ENCODE results near the gene NEDD4L.

The NEDD4L gene

DNA sequence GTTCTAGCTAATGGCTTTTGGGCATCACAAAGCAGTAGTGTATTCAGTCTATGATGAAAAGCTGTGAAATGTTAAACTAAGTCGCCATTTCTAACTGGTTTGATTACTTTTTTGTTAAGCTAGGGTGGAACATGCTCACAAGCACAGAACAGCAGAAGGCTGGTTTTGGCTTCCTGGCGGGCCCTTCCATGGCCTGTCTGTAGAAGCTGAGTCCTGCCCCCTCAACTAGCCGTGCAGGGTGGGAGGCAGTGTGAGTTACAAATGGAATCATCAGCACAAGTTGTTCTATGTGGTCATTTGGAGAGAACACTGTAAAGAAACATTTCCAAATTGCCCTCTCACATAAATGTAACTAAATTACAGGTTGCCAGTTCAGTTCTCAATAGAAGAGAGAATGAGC, 294.1 kb downstream of the NEDD4L start:
- Histone ChIP-seq H3K27me3 (ENCODE audit: low read length) (no peaks in the 10 kb centered on the region), H3K9me2 (replicated peaks; ENCODE audit: insufficient read depth, low read length) (no peaks in the 10 kb centered on the region), H3K36me3 (ENCODE audit: low read length) (no peaks in the 10 kb centered on the region), H3K9ac (ENCODE audit: low read length) (no peak overlapping the region), H3F3A (ENCODE audit: insufficient read depth) (no peaks in the 10 kb centered on the region), H3K4me2 (ENCODE audit: low read depth, low read length, poor library complexity, severe bottlenecking) (no peak overlapping the region), H2AFZ (ENCODE audit: low read depth, low read length, severe bottlenecking) (no peak overlapping the region), H3K79me2 (ENCODE audit: insufficient read depth, low read length) (no peaks in the 10 kb centered on the region), H3K9me3 (ENCODE audit: insufficient read depth, low read length) (no peaks in the 10 kb centered on the region), H4K20me1 (ENCODE audit: low read depth, low read length) (no peaks in the 10 kb centered on the region), H3K4me3 (ENCODE audit: insufficient read depth, low read length, poor library complexity, severe bottlenecking) (no peak overlapping the region), H3K27ac (ENCODE audit: low read depth, low read length) (no peak overlapping the region)
- TF ChIP-seq, protein P1, sequence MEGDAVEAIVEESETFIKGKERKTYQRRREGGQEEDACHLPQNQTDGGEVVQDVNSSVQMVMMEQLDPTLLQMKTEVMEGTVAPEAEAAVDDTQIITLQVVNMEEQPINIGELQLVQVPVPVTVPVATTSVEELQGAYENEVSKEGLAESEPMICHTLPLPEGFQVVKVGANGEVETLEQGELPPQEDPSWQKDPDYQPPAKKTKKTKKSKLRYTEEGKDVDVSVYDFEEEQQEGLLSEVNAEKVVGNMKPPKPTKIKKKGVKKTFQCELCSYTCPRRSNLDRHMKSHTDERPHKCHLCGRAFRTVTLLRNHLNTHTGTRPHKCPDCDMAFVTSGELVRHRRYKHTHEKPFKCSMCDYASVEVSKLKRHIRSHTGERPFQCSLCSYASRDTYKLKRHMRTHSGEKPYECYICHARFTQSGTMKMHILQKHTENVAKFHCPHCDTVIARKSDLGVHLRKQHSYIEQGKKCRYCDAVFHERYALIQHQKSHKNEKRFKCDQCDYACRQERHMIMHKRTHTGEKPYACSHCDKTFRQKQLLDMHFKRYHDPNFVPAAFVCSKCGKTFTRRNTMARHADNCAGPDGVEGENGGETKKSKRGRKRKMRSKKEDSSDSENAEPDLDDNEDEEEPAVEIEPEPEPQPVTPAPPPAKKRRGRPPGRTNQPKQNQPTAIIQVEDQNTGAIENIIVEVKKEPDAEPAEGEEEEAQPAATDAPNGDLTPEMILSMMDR (IDR thresholded peaks at IDR 0.05; ENCODE audit: insufficient read depth, low read length, poor library complexity, severe bottlenecking), result no peak

DNA sequence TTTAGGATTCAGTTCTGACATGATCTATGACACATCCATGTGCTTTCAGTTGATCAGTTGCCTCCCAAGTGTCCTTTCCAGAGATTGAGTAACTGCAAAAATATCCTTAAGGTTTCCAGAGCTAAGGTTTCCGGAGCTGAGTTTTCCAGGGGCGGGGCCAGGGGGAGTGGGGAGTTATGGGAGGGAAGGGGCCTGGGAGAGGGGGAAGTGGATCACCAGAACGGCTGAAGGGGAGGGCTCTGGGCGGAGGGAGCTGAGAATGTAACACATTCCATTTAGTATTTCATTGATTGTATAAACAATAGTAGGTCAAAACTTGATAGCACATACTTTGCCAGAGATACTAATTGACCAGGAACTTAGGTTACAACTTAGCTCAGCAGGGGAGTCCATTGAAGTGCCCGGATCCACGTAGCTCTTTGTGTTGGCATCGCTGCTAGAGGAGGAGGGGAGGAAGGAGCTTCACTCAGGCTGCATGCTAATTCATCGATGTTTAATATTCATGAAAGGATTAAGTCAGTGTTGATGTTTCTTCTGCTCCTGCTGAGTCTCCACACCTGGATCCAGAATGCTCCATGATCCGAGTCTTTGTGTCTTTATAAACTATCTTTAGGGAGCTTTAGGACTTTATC, 295.1 kb downstream of the NEDD4L start:
- Histone ChIP-seq H2AFZ (ENCODE audit: low read depth, low read length, severe bottlenecking) (no peak overlapping the region), H3K9me3 (ENCODE audit: insufficient read depth, low read length) (no peaks in the 10 kb centered on the region), H3K4me3 (ENCODE audit: insufficient read depth, low read length, poor library complexity, severe bottlenecking) (no peak overlapping the region), H3K36me3 (ENCODE audit: low read length) (no peaks in the 10 kb centered on the region), H4K20me1 (ENCODE audit: low read depth, low read length) (no peaks in the 10 kb centered on the region), H3F3A (ENCODE audit: insufficient read depth) (no peaks in the 10 kb centered on the region), H3K9me2 (replicated peaks; ENCODE audit: insufficient read depth, low read length) (no peaks in the 10 kb centered on the region), H3K27me3 (ENCODE audit: low read length) (no peaks in the 10 kb centered on the region), H3K27ac (ENCODE audit: low read depth, low read length) (no peak overlapping the region), H3K9ac (ENCODE audit: low read length) (no peak overlapping the region), H3K79me2 (ENCODE audit: insufficient read depth, low read length) (no peaks in the 10 kb centered on the region), H3K4me2 (ENCODE audit: low read depth, low read length, poor library complexity, severe bottlenecking) (no peak overlapping the region)
- TF ChIP-seq EZH2phosphoT487 (conservative IDR thresholded peaks at IDR 0.05; ENCODE audit: low read length), result no peak
- TF ChIP-seq, protein P1 (IDR thresholded peaks at IDR 0.05; ENCODE audit: insufficient read depth, low read length, poor library complexity, severe bottlenecking), result no peak

DNA sequence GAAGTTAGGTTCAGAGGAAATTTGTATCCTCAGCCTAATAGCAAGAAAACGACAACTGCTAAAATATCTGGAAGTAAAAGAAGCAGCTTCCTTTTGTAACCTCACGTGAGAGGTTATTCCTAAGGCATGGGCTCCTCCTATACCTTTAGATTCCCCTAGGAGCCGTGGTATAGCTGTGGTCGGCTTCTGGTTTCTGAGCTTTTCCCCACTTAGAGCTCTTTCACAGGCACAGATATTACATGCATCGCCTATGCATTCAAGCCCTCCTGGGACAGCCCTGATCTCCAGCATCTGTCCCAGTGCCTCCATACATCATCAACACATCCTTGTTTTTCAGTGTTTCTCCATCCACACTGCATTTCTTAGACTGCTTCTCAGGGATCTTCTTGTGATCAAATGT, 295.9 kb downstream of the NEDD4L start:
- H3K27me3 ChIP-seq (ENCODE audit: low read length), result no peaks in the 10 kb centered on the region
- H3K9ac ChIP-seq (ENCODE audit: low read length), result no peak overlapping the region
- H3K27ac ChIP-seq (ENCODE audit: low read depth, low read length), result no peak overlapping the region
- H3K4me2 ChIP-seq (ENCODE audit: low read depth, low read length, poor library complexity, severe bottlenecking), result no peak overlapping the region
- no peak overlapping the region for H2AFZ ChIP-seq (ENCODE audit: low read depth, low read length, severe bottlenecking)
- H3K4me3 ChIP-seq (ENCODE audit: insufficient read depth, low read length, poor library complexity, severe bottlenecking), result no peak overlapping the region
- H3K9me2 ChIP-seq (replicated peaks; ENCODE audit: insufficient read depth, low read length), result no peaks in the 10 kb centered on the region
- H3K36me3 ChIP-seq (ENCODE audit: low read length), result no peaks in the 10 kb centered on the region
- H3F3A ChIP-seq (ENCODE audit: insufficient read depth), result no peaks in the 10 kb centered on the region
- no peak for TF ChIP-seq EZH2phosphoT487 (conservative IDR thresholded peaks at IDR 0.05; ENCODE audit: low read length)
- TF ChIP-seq, protein P1 (IDR thresholded peaks at IDR 0.05; ENCODE audit: insufficient read depth, low read length, poor library complexity, severe bottlenecking), result no peak
- H3K79me2 ChIP-seq (ENCODE audit: insufficient read depth, low read length), result no peaks in the 10 kb centered on the region
- no peaks in the 10 kb centered on the region for H4K20me1 ChIP-seq (ENCODE audit: low read depth, low read length)
- H3K9me3 ChIP-seq (ENCODE audit: insufficient read depth, low read length), result no peaks in the 10 kb centered on the region
